Ovary (tissue), 9 donors: ENCODE results near the gene EIF4E. TPM values are rescaled to one million over a fixed set of nuclear protein-coding genes. Genes with fewer than 3 reads are reported as not detected.

Source experiments
- DNase-seq, 5 donors: peaks; one replicate each; pipeline ENCODE4 v3.0.0-alpha.2; 2019 to 2020
- H3K27ac ChIP-seq, 2 donors: fragments of 200-600 bp; one replicate each; pipeline versions ENCODE4 v1.5.1 to v1.8.0; 2019 to 2022
- H3K27me3 ChIP-seq: fragments of 200-600 bp; one replicate; pipeline ENCODE4 v1.8.0; 2022
- H3K36me3 ChIP-seq: fragments of 200-600 bp; sonication (generic); one replicate; pipeline ENCODE4 v1.5.1; 2019
- H3K4me1 ChIP-seq: one replicate; pipeline ENCODE4 v1.8.1; 2013; ENCODE audit warnings: mild to moderate bottlenecking, moderate library complexity; ENCODE audit not compliant: insufficient read depth
- H3K4me3 ChIP-seq: fragments of 200-600 bp; sonication (generic); one replicate; pipeline ENCODE4 v1.5.1; 2017
- H3K9me3 ChIP-seq, 2 donors: fragments of 200-600 bp in 1 of 2; sonication (generic) in 1 of 2; one replicate each; pipeline versions ENCODE4 v1.5.1 to v1.8.1; 2013 to 2019; ENCODE audit warnings: mild to moderate bottlenecking in 1 of 2, moderate library complexity in 1 of 2
- CTCF ChIP-seq, 3 donors: fragments of 450-650 bp in 2 of 3; fragments of 200-600 bp in 1 of 3; IDR thresholded peaks; one replicate each; pipeline versions ENCODE4 v1.5.1 to v1.8.0; 2016 to 2022; ENCODE audit warnings: antibody characterized with exemption in 3 of 3, mild to moderate bottlenecking in 1 of 3
- EP300 ChIP-seq: sonication (generic); formaldehyde crosslinking; IDR thresholded peaks from one replicate; pipeline ENCODE4 v1.6.1; 2017; ENCODE audit warnings: antibody characterized with exemption
- POLR2A ChIP-seq: fragments of 450-650 bp; IDR thresholded peaks from one replicate; pipeline ENCODE4 v1.6.1; 2017; ENCODE audit warnings: antibody characterized with exemption, mild to moderate bottlenecking, moderate library complexity
- WGBS, 3 donors: extraction: QIAGEN DNeasy Blood & Tissue Kit in 1 of 3; methylation state at CpG; one replicate each; pipeline versions ENCODE4 v1.1.5 to v1.1.7; 2013 to 2017; 5-methylcytosine and 5-hydroxymethylcytosine counted together
- intact Hi-C, 4 donors: fragments of 100-400 bp; cut with DNase I; formaldehyde crosslinking; loops; one replicate each; pipeline versions ENCODE4 v1.11.0 to v1.15.1; 2022 to 2023
- polyA plus RNA-seq, 2 donors: library from polyadenylated mRNA; stranded (reverse); fragments of 200-250 nt in 1 of 2; fragments of 350-450 nt in 1 of 2; fragmentation: Illumina TruSeq in 1 of 2; extraction: RNeasy Lipid Tissue Mini Kit (QIAGEN cat#74804) in 1 of 2; gene quantifications; one replicate each; pipeline ENCODE4 v1.2.3, GENCODE V29; 2013 to 2014
- total RNA-seq, 7 donors: library from RNA; depleted of rRNA in 2 of 7; stranded (reverse); fragments of >200 nt in 2 of 7; fragmentation: NEBNext Ultra II Directional in 3 of 7; extraction: Animal tissue kit (Norgen Biotek cat#: 25700) in 3 of 7; gene quantifications; one replicate each; pipeline versions ENCODE4 v1.1.0 to v1.2.4, GENCODE V29; 2016 to 2023
- donor health status: DM: no; HTN: no; CAD: no; lungs with moderate emphysema.
- donor health status: DM: no; HTN: no; CAD: no.
- donor health status: Bipolar disorder and iron deficiency.
- donor health status: DM: yes; HTN: yes; CAD: no.
- donor health status: DM: no; HTN: no; CAD: no.
- donor health status: DM: yes; HTN: yes; CAD: no.

EIF4E gene
- total and polyA plus RNA-seq, 9 donors: 26.7 to 74.4 (median 62.7) TPM

- Histone ChIP-seq H3K4me3 (no peak overlapping the region), H3K4me1 (no peaks in the 10 kb centered on the region), H3K27ac (no peak overlapping the region), H3K27me3 (no peaks in the 10 kb centered on the region), H3K9me3 (no peaks in the 10 kb centered on the region), H3K36me3 (no peaks in the 10 kb centered on the region)
- DNase-seq: no peak
- TF ChIP-seq POLR2A (no peak), CTCF (IDR thresholded peaks at IDR 0.05) (no peak), EP300 (no peak)
- intact Hi-C loops: no loop called here
- WGBS, 3 donors: 4 to 10% (median 8%) methylated on average over 1 of the region's 1 CpG
Measured at GRCh38 chr4:98969878-98970785, 41.2 kb upstream of the EIF4E start.

- H3K27me3 ChIP-seq: no peaks in the 10 kb centered on the region
- no peaks in the 10 kb centered on the region for H3K9me3 ChIP-seq
- WGBS, 3 donors: 88 to 91% (median 89%) methylated on average over 3 of the region's 3 CpGs
- no peak overlapping the region for H3K27ac ChIP-seq
- no peaks in the 10 kb centered on the region for H3K36me3 ChIP-seq
- TF ChIP-seq POLR2A (no peak), CTCF (IDR thresholded peaks at IDR 0.05) (no peak), EP300 (no peak)
- no peak overlapping the region for H3K4me3 ChIP-seq
- no peak for DNase-seq
- no peaks in the 10 kb centered on the region for H3K4me1 ChIP-seq
- intact Hi-C loops: no loop called here
Measured at GRCh38 chr4:98967786-98968329, 38.9 kb upstream of the EIF4E start.

- Histone ChIP-seq H3K4me3 (no peak overlapping the region), H3K9me3 (no peaks in the 10 kb centered on the region), H3K27me3 (no peaks in the 10 kb centered on the region), H3K36me3 (no peaks in the 10 kb centered on the region), H3K4me1 (no peaks in the 10 kb centered on the region), H3K27ac (no peak overlapping the region)
- intact Hi-C loops: no loop called here
- DNase-seq: no peak
- WGBS, 3 donors: 91 to 95% (median 92%) methylated on average over 3 of the region's 3 CpGs
- TF ChIP-seq CTCF (IDR thresholded peaks at IDR 0.05) (no peak), POLR2A (no peak), EP300 (no peak)
Measured at GRCh38 chr4:98966926-98967325, 38.0 kb upstream of the EIF4E start.

GRCh38 chr4:98963538-98964433 lies 34.9 kb upstream of the EIF4E start:
- DNase-seq: no peak
- H3K4me1 ChIP-seq: no peaks in the 10 kb centered on the region
- H3K27me3 ChIP-seq: no peaks in the 10 kb centered on the region
- intact Hi-C loops: no loop called here
- H3K36me3 ChIP-seq: no peaks in the 10 kb centered on the region
- H3K4me3 ChIP-seq: no peak overlapping the region
- no peaks in the 10 kb centered on the region for H3K9me3 ChIP-seq
- TF ChIP-seq CTCF (IDR thresholded peaks at IDR 0.05) (no peak), POLR2A (no peak), EP300 (no peak)
- no peak overlapping the region for H3K27ac ChIP-seq
- 73 to 76% (median 74%) methylated on average over 5 of the region's 5 CpGs for WGBS, 3 donors
